ENCODE results near the gene MTMR10. TPM values are rescaled to one million over a fixed set of nuclear protein-coding genes. Genes with fewer than 3 reads are reported as not detected.

MTMR10 gene
- total RNA-seq, 3 donors from 2014 or later: 31.5 to 46.9 (median 35.7) TPM

GRCh38 chr15:31027910-31028578 is 36.6 kb upstream of the MTMR10 start:
- no peak overlapping the region for H3K27ac ChIP-seq
- no peak overlapping the region for H3K4me3 ChIP-seq
- no peaks in the 10 kb centered on the region for H3K9me3 ChIP-seq
- no peak for DNase-seq (ENCODE audit: low spot score in 2 of 2)
- TF ChIP-seq CTCF (IDR thresholded peaks at IDR 0.05) (no peak), POLR2A (IDR thresholded peaks at IDR 0.05) (no peak), POLR2AphosphoS5 (IDR thresholded peaks at IDR 0.05) (no peak)
- no peaks in the 10 kb centered on the region for H3K27me3 ChIP-seq
- intact Hi-C loops (cut with DNase I; ENCODE audit: low total_unique reads): no loop called here
- H3K36me3 ChIP-seq: no peaks in the 10 kb centered on the region
- no peaks in the 10 kb centered on the region for H3K4me1 ChIP-seq

GRCh38 chr15:31025996-31026395 is 34.6 kb upstream of the MTMR10 start:
- no peaks in the 10 kb centered on the region for H3K4me1 ChIP-seq
- TF ChIP-seq POLR2A (IDR thresholded peaks at IDR 0.05) (no peak), POLR2AphosphoS5 (IDR thresholded peaks at IDR 0.05) (no peak), CTCF (IDR thresholded peaks at IDR 0.05) (no peak)
- H3K36me3 ChIP-seq: no peaks in the 10 kb centered on the region
- no peak overlapping the region for H3K4me3 ChIP-seq
- no peak for DNase-seq (ENCODE audit: low spot score in 2 of 2)
- no peaks in the 10 kb centered on the region for H3K27me3 ChIP-seq
- H3K9me3 ChIP-seq: no peaks in the 10 kb centered on the region
- H3K27ac ChIP-seq: no peak overlapping the region
- intact Hi-C loops (cut with DNase I; ENCODE audit: low total_unique reads): no loop called here

GRCh38 chr15:31024979-31025378 is 33.6 kb upstream of the MTMR10 start:
- intact Hi-C loops (cut with DNase I; ENCODE audit: low total_unique reads): no loop called here

GRCh38 chr15:31024330-31024729 is 32.9 kb upstream of the MTMR10 start:
- Histone ChIP-seq H3K36me3 (no peaks in the 10 kb centered on the region), H3K9me3 (no peaks in the 10 kb centered on the region), H3K4me1 (no peaks in the 10 kb centered on the region), H3K27me3 (no peaks in the 10 kb centered on the region), H3K4me3 (no peak overlapping the region), H3K27ac (no peak overlapping the region)
- DNase-seq (ENCODE audit: low spot score in 2 of 2): peak in 1 of 2 donors; percentile 39
- TF ChIP-seq POLR2A (IDR thresholded peaks at IDR 0.05) (no peak), POLR2AphosphoS5 (IDR thresholded peaks at IDR 0.05) (peak in 1 of 3 donors; percentile 18)
- intact Hi-C loops (cut with DNase I; ENCODE audit: low total_unique reads): no loop called here

More at GRCh38 chr15:31024979-31025378, 33.6 kb upstream of the MTMR10 start:
- no peaks in the 10 kb centered on the region for H3K36me3 ChIP-seq
- H3K4me3 ChIP-seq: no peak overlapping the region
- no peak for TF ChIP-seq POLR2AphosphoS5 (IDR thresholded peaks at IDR 0.05)
- no peak for TF ChIP-seq CTCF (IDR thresholded peaks at IDR 0.05)
- no peak for DNase-seq (ENCODE audit: low spot score in 2 of 2)
- H3K27ac ChIP-seq: peak overlapping the region in 1 of 2 donors; percentile 0
- H3K27me3 ChIP-seq: no peaks in the 10 kb centered on the region
- H3K4me1 ChIP-seq: no peaks in the 10 kb centered on the region
- H3K9me3 ChIP-seq: no peaks in the 10 kb centered on the region

GRCh38 chr15:31023841-31024240 is 32.4 kb upstream of the MTMR10 start:
- Histone ChIP-seq H3K27me3 (no peaks in the 10 kb centered on the region), H3K36me3 (no peaks in the 10 kb centered on the region)

More at GRCh38 chr15:31023841-31024240, 32.4 kb upstream of the MTMR10 start:
- DNase-seq (ENCODE audit: low spot score in 2 of 2): no peak
- intact Hi-C loops (cut with DNase I; ENCODE audit: low total_unique reads): no loop called here
- no peak overlapping the region for H3K27ac ChIP-seq
- H3K4me1 ChIP-seq: no peaks in the 10 kb centered on the region
- no peak overlapping the region for H3K4me3 ChIP-seq
- TF ChIP-seq POLR2A (IDR thresholded peaks at IDR 0.05) (no peak), CTCF (IDR thresholded peaks at IDR 0.05) (no peak), POLR2AphosphoS5 (IDR thresholded peaks at IDR 0.05) (no peak)
- H3K9me3 ChIP-seq: no peaks in the 10 kb centered on the region
